B cell (primary cell): Measurements from ENCODE around the gene MLH3.

Experiments used
- CTCF ChIP-seq: fragments of 200-600 bp; IDR thresholded peaks from one replicate; pipeline ENCODE4 v1.8.0; 2022; ENCODE audit warnings: antibody characterized with exemption, mild to moderate bottlenecking
- EZH2 ChIP-seq: IDR thresholded peaks from 2 replicates; pipeline ENCODE4 v1.6.1; 2012; ENCODE audit warnings: borderline replicate concordance, low read depth, mild to moderate bottlenecking, moderate library complexity, low read length; ENCODE audit not compliant: insufficient read depth, poor library complexity, severe bottlenecking

- TF ChIP-seq CTCF (no peak), EZH2 (no peak)
These were observed 1.5 kb downstream of the MLH3 start for GRCh38 chr14:75049731-75050201.
